ENCODE results near the gene LYST. TPM values are rescaled to one million over a fixed set of nuclear protein-coding genes. Genes with fewer than 3 reads are reported as not detected.
A peak's percentile ranks its signal among the peaks of the same experiment; 100 is the strongest.

The LYST gene
- polyA plus RNA-seq, 5 donors: 7.0 to 14.2 (median 12.0) TPM

GRCh38 chr1:235892202-235892601 is 25.5 kb upstream of the LYST start:
- no peak for DNase-seq

DNA sequence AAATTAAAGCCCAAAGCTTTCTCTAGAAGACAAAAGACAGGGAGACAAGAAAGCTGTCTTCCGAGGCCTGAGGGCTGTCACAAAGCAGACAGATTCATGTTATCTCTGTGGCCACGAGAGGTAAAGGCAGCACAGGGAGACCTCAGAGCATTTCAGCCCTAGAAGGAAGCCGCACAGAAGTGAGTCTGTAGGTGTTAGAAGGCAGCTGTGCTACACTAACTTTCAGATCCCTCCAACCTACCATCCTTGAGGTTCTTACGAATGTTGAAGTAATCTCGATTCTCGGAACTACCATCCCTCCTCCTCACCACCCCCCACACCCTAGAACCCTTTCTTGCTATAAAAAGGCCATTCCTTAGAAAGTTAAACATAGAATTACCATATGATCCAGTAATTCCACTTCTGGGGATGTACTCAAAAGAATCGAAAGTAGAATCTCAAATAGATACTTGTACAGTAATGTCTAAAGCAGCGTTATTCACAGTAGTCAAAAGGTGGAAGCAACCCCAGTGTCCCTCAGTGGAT is 21.5 kb upstream of the LYST start:
- DNase-seq: no peak

- no peak for DNase-seq
Observed at GRCh38 chr1:235887676-235888075, 21.0 kb upstream of the LYST start.

DNA sequence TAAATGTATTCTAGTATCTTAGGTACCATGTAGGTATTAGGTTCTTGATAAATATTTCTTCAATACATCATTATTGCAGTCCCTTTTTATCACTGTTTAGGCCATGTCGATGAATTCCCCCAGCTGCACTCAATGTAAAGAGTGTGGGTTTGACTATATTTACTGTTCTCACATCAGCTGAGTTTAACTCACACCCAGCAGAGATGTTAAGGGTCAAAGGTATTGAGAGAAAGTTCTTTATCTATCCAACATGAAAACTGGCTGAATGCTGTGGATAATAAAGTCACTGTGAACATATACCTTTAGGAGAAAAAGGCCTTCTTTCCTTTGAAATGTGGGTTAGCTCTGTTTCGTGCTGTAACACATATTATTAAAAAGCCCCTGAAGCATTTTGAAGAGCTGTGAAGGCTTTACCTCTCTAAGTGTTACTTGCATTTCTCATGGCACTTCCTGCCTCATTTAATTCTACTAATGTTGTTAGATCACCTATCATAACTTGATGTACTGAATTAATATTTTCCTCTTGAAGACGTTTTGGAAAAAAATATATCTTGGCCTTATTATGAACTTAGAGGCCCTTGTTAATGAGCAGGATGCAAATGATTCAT is 19.1 kb upstream of the LYST start:
- no peak for DNase-seq

DNA sequence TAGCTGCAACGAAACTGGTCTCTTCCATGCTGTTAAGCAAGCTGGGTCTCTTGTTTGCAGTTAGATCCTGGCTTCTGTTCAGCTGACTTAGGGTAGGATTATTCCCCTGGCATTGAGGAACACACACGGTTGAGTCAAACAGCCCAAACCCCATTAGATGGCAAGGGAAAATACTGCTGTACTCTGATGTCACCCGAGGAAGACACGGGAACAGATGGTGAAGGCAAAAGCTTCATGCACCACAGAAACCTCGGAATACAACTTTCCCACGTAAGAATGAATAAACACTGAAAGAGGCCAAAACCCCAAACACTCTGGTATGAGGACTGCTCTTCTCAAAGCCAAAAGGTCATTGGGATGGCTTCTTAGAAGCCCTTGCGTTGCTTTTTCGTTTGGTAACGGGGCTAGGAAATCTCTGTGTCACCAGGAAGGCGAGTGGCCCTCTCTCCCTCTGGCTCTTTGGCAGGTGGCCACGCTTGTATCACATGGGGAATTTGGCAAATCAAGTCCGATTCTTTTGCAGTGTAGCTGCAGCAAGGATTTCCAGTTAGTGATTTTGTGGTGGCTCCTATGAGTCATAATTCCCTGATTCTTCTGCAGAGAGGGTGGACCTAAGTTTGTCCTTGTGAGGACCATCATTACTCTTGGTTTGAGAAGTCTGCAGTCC is 16.7 kb upstream of the LYST start:
- DNase-seq: peak; percentile 31 to 44

GRCh38 chr1:235882816-235883215 is 16.1 kb upstream of the LYST start:
- DNase-seq: no peak

DNA sequence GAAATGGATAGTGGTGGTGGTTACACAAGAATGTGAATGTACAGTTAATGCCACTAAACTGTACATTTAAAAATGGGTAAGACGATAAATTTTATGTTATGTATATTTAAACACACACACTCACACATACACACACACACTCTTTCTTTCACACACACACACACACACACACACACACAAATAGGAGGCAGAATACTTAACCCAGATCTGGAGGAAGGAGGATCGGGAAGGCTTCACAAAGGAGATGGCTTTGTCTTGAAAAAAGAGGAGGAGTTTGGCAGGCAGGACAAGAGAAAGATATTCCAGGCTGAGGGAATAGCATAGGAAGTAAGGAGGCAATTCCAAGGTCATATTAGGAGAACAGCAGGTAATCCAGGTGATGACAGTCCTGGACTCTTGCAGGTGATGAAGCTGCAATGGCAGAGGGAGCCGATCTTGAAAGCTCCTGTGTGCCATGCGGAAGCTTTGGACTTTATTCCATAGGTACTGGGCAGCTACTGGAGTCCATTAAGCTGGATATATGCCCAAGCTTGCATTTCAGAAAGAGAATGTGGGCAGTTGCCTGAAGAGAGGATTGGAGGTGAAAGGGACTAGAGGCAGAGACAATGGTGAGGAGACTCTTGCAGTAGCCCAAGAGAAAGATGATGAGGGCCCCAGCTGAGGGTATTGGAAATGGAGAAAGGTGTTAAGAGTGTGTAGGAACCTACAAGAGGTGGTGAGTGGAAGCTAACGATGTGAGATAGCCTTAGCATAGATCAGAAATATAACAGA is 15.4 kb upstream of the LYST start:
- no peak for DNase-seq

GRCh38 chr1:235878082-235878811 is 11.5 kb upstream of the LYST start:
- no peak for DNase-seq

- no peak for DNase-seq
Observed at GRCh38 chr1:235876402-235876841, 9.7 kb upstream of the LYST start.

- no peak for DNase-seq
Observed at GRCh38 chr1:235875036-235875597, 8.4 kb upstream of the LYST start.

DNA sequence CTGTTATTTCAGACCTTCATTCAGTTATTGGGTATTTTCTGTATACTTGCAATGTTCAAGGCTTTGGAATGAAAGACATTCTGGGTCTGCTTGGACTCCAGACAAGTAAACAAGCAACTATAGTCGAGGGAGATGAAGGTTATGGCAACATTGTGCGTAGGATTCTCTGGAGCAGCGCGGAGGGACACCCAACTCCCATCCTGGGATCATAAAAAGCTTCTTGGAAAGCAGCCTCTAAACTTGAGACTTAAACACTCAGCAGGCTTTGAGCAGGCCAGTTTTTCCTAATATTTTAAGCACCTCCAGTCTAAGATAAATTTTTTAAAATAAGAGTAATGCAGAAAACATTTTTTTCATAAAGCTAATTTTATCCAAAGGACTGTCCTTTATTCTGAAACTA is 7.6 kb upstream of the LYST start:
- DNase-seq: no peak

DNA sequence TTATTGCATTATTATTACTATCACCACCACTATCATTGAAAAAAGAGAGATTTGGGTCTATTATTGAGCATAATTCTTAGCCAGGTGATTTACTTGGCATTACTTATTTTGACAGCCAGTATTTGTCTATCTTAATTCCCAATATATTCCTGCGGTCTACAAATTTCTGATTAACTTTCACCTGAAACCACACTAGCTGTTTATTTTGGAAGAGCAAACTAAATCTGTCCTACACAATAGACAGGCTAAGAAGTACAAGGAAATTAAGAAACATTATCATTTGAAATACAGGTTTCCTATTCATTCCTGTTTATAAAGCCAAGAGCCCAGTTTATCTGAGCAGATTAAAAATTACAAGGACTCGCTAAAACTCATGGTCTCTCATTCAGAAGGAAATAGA is 6.9 kb upstream of the LYST start:
- no peak for DNase-seq

GRCh38 chr1:235873045-235873444 is 6.3 kb upstream of the LYST start:
- no peak for DNase-seq

DNA sequence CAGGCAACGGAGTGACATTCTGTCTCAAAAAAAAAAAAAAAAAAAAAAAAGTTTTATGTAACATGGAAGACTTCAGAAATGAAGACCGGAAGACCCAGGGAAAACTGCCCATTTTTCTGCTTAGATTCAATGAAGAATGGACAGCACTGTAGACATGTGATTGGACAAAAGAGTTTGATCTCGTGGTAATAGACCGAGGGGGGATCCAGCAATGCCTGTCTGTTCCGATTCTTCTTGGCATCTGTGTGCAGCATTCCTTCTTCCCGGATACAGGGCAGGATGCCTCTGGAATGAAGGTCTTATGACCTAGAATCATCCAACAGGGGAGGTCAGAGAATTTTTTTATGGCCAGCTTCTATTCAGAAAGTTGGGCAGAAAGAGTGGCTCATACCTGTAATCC is 5.6 kb upstream of the LYST start:
- DNase-seq: no peak

GRCh38 chr1:235867903-235868469 is 1.3 kb upstream of the LYST start:
- DNase-seq: no peak

- DNase-seq: peak; percentile 97 to 98
Observed at GRCh38 chr1:235866913-235867845, 473 bp upstream of the LYST start.

GRCh38 chr1:235865565-235866204 is 1.0 kb downstream of the LYST start:
- DNase-seq: no peak

DNA sequence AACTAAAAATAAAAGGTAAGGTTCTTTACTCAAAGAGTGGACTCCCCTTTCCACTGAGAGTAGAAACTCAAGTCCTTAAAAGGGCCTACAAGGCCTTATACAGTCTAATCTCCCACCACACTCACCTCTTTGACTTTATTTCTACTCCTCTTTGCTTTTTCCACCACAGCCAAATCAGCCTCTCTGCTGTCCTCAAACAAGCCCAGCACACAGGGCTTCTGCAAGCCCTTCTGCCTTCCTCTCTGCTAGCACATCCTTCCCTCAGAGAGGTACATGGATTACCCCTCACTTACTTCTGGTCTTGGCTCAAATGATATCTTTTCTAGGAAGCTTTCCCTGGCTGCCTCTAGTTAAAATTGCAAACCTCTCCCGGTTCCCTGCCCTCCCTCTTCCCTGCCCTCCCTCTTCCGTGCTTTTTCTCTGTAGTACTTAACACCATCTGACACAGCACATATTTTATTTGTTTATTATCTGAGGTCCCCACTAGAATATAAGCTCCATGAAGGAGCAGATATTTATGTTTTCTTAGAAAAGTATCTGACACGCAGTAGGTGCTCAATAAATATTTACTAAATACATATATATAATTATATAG is 1.7 kb downstream of the LYST start:
- no peak for DNase-seq

- no peak for DNase-seq
Observed at GRCh38 chr1:235864469-235864868, 2.2 kb downstream of the LYST start.

Measured in right lung (tissue), 5 donors.